Calu3 (cell line): ENCODE results near the gene AP1G1. TPM values are rescaled to one million over a fixed set of nuclear protein-coding genes. Genes with fewer than 3 reads are reported as not detected.

Experiments
- Bru-seq: library from RNA; stranded (reverse); fragments of 400-500 nt; gene quantifications from one replicate; lab custom pipeline; 2021; lab: Mats Ljungman, UMichigan
- BruChase-seq, 2 experiments: library from RNA; stranded (reverse); fragments of 400-500 nt; gene quantifications; one replicate each; lab custom pipeline; 2021; lab: Mats Ljungman, UMichigan
- BruUV-seq: library from RNA; stranded (reverse); fragments of 400-500 nt; replicated peaks from 2 replicates; lab custom pipeline; 2021; lab: Mats Ljungman, UMichigan
- CTCF ChIA-PET: fragments of 300-600 bp; sonication (Branson Sonifier 250); formaldehyde crosslinking; loops from one replicate; lab custom pipeline; 2022; ENCODE audit warnings: antibody characterized with exemption; lab: Charles Lee
- DNase-seq: peaks from one replicate; pipeline ENCODE4 v3.0.0; 2022
- H3K27ac Mint-ChIP-seq: one replicate; pipeline ENCODE4 v1.8.0; 2022; ENCODE audit warnings: mixed read lengths; ENCODE audit not compliant: unreplicated experiment
- H3K27me3 Mint-ChIP-seq: one replicate; pipeline ENCODE4 v1.8.0; 2022; ENCODE audit warnings: mixed read lengths; ENCODE audit not compliant: unreplicated experiment
- H3K36me3 Mint-ChIP-seq: one replicate; pipeline ENCODE4 v1.8.0; 2022; ENCODE audit warnings: mild to moderate bottlenecking, moderate library complexity, mixed read lengths; ENCODE audit not compliant: insufficient read depth, unreplicated experiment
- H3K4me1 Mint-ChIP-seq: one replicate; pipeline ENCODE4 v1.8.0; 2022; ENCODE audit warnings: mild to moderate bottlenecking, low read depth, mixed read lengths; ENCODE audit not compliant: unreplicated experiment
- H3K4me3 Mint-ChIP-seq: one replicate; pipeline ENCODE4 v1.8.0; 2022; ENCODE audit warnings: mild to moderate bottlenecking, low read depth, moderate library complexity, mixed read lengths; ENCODE audit not compliant: unreplicated experiment
- H3K9me3 Mint-ChIP-seq: one replicate; pipeline ENCODE4 v1.8.0; 2022; ENCODE audit warnings: low read depth, mixed read lengths; ENCODE audit not compliant: unreplicated experiment
- intact Hi-C: fragments of 100-400 bp; cut with micrococcal nuclease; formaldehyde crosslinking; loops from one replicate; pipeline ENCODE4 v1.10.0; 2022; ENCODE audit not compliant: unreplicated experiment
- long read RNA-seq: library from polyadenylated mRNA; stranded (forward); transcript quantifications from one replicate; pipeline ENCODE4 v2.0.0, GENCODE V29; 2022
- total RNA-seq: library from RNA; stranded (reverse); gene quantifications from 2 replicates; pipeline ENCODE4 v1.2.3, GENCODE V29; 2022
- TF ChIP-seq, protein P1 (sequence below): fragments of 200-600 bp; IDR thresholded peaks from one replicate; pipeline ENCODE4 v1.8.0; 2022; ENCODE audit warnings: antibody characterized with exemption; ENCODE audit not compliant: unreplicated experiment

Gene AP1G1
- total RNA-seq, result 144 and 152 TPM in 2 replicates
- percentile 95 among the genes with signal in this experiment for Bru-seq, nascent RNA
- BruChase-seq, experiment 1, labeled RNA remaining after a 6-hour chase, result percentile 95 among the genes with signal in this experiment
- percentile 95 among the genes with signal in this experiment for BruChase-seq, experiment 2, labeled RNA remaining after a 2-hour chase
- long read RNA-seq, full-length matches to known transcripts, result 21 of 67 reads
- long read RNA-seq, partial matches to known transcripts, result 4 of 67 reads
- long read RNA-seq, other reads (novel, unspliced or antisense), result 42 of 67 reads

DNA sequence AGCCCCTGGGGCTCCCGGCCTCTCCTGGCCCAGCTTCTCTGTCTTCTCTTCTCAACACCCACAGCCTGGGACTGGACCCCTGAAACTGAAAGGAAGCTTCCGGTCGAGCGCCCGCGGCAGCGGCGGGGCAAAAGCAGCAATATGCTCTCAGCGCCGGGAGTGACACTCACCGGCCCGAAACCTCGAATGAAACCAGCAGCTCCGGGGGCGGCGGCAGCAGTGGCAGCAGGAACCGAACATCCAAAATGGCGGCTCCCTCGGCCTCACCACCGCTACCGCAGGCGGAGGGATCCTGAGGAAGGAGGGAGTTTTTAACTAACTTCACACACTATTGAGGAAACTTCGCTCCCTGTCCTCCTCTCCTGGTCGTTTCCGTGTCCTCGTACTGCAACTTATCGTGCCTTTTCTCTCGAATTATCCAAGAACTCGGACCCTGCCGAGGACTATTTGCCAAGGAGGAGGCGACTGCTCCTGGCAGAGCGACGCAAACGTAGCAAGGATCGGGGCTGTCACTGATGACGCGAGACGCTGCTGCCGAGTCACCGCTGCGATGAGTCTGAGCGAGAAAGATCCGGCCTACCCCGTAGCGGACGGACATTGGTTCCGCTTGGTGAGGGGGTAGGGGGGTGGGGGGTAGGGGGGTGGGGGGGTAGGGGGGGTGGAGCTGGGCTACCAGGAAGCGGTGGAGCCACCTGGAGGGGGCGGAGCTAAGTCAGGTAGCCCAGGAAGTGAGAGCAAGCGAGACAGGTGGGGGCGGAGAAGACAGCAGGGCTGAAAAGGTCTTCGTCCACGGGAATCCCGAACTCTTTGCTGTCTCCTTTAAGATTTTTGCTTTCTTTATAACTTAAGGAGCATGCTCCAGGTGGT is at the start of gene AP1G1:
Gene AP1G1, minus strand, starts transcription at position 242 of the 867 bp plus-strand sequence. CDS start 19,355 bp downstream, outside the sequence.
- Mint-ChIP-seq H3K4me1 (no peaks in the 10 kb centered on the region), H3K27ac (peak within 1 kb of the TSS; percentile 97), H3K27me3 (no peaks in the 10 kb centered on the region), H3K9me3 (no peaks in the 10 kb centered on the region), H3K36me3 (peaks cover 43% of the 10 kb centered on the region), H3K4me3 (peak within 1 kb of the TSS; percentile 90)
- CTCF ChIA-PET, result interaction anchor here (0.6 to 0.8 kb wide), 4 partner anchors 64 to 198 kb away, joined by 3 to 5 read pairs (median 3); no protein-coding TSS in a partner anchor
- peak; percentile 95 for DNase-seq
- TF ChIP-seq, protein P1, sequence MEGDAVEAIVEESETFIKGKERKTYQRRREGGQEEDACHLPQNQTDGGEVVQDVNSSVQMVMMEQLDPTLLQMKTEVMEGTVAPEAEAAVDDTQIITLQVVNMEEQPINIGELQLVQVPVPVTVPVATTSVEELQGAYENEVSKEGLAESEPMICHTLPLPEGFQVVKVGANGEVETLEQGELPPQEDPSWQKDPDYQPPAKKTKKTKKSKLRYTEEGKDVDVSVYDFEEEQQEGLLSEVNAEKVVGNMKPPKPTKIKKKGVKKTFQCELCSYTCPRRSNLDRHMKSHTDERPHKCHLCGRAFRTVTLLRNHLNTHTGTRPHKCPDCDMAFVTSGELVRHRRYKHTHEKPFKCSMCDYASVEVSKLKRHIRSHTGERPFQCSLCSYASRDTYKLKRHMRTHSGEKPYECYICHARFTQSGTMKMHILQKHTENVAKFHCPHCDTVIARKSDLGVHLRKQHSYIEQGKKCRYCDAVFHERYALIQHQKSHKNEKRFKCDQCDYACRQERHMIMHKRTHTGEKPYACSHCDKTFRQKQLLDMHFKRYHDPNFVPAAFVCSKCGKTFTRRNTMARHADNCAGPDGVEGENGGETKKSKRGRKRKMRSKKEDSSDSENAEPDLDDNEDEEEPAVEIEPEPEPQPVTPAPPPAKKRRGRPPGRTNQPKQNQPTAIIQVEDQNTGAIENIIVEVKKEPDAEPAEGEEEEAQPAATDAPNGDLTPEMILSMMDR, result no peak
- BruUV-seq, result no TSS peak
- intact Hi-C loops, result loop anchor here (5.0 to 10.0 kb wide), 3 partner anchors 37 to 153 kb away; partner anchors contain the start of gene IST1

DNA sequence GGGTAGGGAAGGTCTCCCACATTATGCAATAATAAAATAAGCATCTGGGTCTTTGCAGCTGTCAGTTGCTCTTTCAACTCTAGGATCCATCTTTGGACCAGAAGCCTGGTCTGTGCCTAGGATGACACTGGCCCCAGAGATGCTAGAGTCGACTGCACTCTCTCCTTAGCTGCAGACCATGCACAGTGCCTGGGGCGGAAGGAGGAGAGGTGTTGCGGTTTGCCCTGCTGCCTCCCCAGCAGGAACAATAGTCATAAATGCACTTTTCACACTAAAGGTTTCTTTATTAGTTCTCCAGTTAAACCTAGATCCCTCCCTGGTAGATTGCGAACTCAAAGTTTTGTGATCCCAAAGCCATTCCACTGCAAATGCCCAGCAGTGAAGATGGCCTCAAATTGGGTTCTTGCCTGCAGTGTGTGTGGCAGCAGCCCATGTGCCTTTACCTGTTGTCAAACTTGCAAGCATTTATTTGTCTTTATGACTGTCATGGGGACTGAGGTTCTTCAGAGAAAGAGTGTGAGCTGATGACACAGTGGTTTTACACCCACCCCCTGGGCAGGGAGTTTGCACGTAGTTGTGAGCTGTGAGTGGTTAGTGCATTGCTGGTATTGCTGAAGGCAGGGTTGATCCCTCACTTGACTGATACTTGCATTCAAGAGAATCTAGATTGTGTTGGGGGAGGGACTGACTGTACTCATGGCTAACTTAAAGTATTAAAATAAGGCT is 47.5 kb upstream of the AP1G1 start:
- DNase-seq, result no peak
- Mint-ChIP-seq H3K4me1 (peaks cover 34% of the 10 kb centered on the region), H3K36me3 (peaks cover 34% of the 10 kb centered on the region), H3K27me3 (no peaks in the 10 kb centered on the region), H3K4me3 (no peak overlapping the region), H3K27ac (no peak overlapping the region), H3K9me3 (no peaks in the 10 kb centered on the region)
- intact Hi-C loops, result no loop called here
- CTCF ChIA-PET, result no interaction called here
- no TSS peak for BruUV-seq
- TF ChIP-seq, protein P1, result no peak

DNA sequence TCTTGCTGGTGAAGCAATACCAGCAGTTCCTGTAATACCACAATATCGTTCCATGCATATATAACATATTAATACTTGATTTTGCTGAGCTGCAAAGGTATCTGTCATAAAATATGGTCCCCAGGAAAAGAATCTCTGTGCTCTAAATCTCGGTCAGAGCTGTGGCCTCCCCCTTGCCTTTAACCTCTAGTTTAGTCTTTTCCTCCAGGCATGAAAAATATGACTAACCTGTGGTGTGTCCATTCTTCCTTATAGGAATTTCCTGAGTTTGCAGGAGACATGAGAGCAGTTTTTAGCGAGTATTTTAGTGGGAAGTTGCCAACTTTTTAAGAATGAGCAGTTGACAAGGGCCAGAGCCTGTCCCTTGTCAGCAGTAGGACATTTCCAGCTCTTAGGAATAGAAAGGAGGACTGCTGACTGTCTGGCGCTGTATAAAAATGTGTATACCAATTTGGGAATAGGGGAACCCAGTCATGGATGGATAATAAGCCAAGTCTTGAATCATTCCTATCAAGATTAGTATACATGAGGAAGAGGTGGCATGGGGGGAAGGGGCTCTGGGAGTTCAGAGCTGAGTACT is 45.8 kb upstream of the AP1G1 start:
- Mint-ChIP-seq H3K4me1 (peaks cover 26% of the 10 kb centered on the region), H3K4me3 (no peak overlapping the region), H3K9me3 (no peaks in the 10 kb centered on the region), H3K27me3 (no peaks in the 10 kb centered on the region), H3K27ac (no peak overlapping the region), H3K36me3 (peaks cover 42% of the 10 kb centered on the region)
- CTCF ChIA-PET, result no interaction called here
- no TSS peak for BruUV-seq
- DNase-seq, result no peak
- TF ChIP-seq, protein P1, result no peak
- intact Hi-C loops, result no loop called here

DNA sequence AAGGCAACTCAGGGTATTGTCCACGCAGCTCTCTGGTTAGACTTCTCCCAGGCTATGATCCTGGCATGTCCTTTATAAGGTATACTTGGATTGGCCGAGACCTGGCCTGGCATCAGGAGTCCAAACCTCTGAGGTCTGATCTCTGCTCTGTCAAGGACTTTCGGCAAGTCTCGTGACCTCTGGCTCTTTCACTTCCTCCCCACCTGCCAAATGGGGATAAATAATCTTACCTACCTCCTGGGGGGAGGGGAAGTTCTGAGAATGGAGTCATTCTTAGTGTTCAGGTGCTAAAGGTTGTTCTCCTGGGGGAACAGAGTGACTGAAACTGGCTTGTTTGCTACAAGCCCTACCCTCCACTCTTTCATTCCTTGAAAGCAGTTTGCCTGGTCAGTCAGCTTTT is 44.8 kb upstream of the AP1G1 start:
- Mint-ChIP-seq H3K27ac (no peak overlapping the region), H3K27me3 (no peaks in the 10 kb centered on the region), H3K36me3 (peaks cover 41% of the 10 kb centered on the region), H3K4me1 (peaks cover 19% of the 10 kb centered on the region), H3K4me3 (no peak overlapping the region), H3K9me3 (no peaks in the 10 kb centered on the region)
- DNase-seq, result no peak
- TF ChIP-seq, protein P1, result no peak
- CTCF ChIA-PET, result no interaction called here
- intact Hi-C loops, result no loop called here
- BruUV-seq, result no TSS peak
